ENCODE results near the gene LYZL2. TPM values are rescaled to one million over a fixed set of nuclear protein-coding genes. Genes with fewer than 3 reads are reported as not detected.
"Not testable (repeated sequence)": the region's sequence is repeated elsewhere in the genome, so short reads cannot be mapped to it uniquely, and the experiment has no call there.

The LYZL2 gene
- total and polyA plus RNA-seq, 3 donors from 2014 or later, result 48.7 to 100 (median 88.9) TPM

- no peaks in the 10 kb centered on the region for H3K36me3 ChIP-seq (ENCODE audit: low read depth, missing control alignments)
- no peaks in the 10 kb centered on the region for H3K27me3 ChIP-seq
- no peak overlapping the region for H3K4me3 ChIP-seq
- no peaks in the 10 kb centered on the region for H3K9me3 ChIP-seq
- TF ChIP-seq CTCF (IDR thresholded peaks at IDR 0.05) (peak; percentile 63 to 82 (median 77)), POLR2A (IDR thresholded peaks at IDR 0.05) (no peak)
- intact Hi-C loops (cut with DNase I; ENCODE audit: low total_unique reads), result no loop called here
- no peaks in the 10 kb centered on the region for H3K4me1 ChIP-seq
- peak; percentile 28 for DNase-seq
- no peak overlapping the region for H3K27ac ChIP-seq
- WGBS, 2 donors, result 35% methylated on average over 11 of the region's 11 CpGs
Measured at GRCh38 chr10:30671026-30671616, 41.6 kb upstream of the LYZL2 start.

- not testable (repeated sequence) for H3K27ac ChIP-seq
- 24 to 79% methylated on average over 3 to 11 of the region's 11 CpGs for WGBS, 2 donors
Measured at GRCh38 chr10:30667982-30668381, 38.4 kb upstream of the LYZL2 start.

GRCh38 chr10:30663403-30663802 is 33.9 kb upstream of the LYZL2 start:
- DNase-seq; H3K27me3 ChIP-seq; H3K4me3 ChIP-seq; H3K36me3 ChIP-seq (ENCODE audit: low read depth, missing control alignments); H3K27ac ChIP-seq; H3K9me3 ChIP-seq; intact Hi-C loops (cut with DNase I; ENCODE audit: low total_unique reads); H3K4me1 ChIP-seq: not testable (repeated sequence)
- WGBS, 2 donors, result 66 to 84% methylated on average over 7 of the region's 7 CpGs

More at GRCh38 chr10:30667982-30668381, 38.4 kb upstream of the LYZL2 start:
- H3K36me3 ChIP-seq (ENCODE audit: low read depth, missing control alignments); H3K9me3 ChIP-seq; H3K4me1 ChIP-seq; intact Hi-C loops (cut with DNase I; ENCODE audit: low total_unique reads); DNase-seq; H3K27me3 ChIP-seq; H3K4me3 ChIP-seq: not testable (repeated sequence)

- 79 to 92% methylated on average over 6 of the region's 6 CpGs for WGBS, 2 donors
- intact Hi-C loops (cut with DNase I; ENCODE audit: low total_unique reads), result no loop called here
- Histone ChIP-seq H3K36me3 (ENCODE audit: low read depth, missing control alignments) (no peaks in the 10 kb centered on the region), H3K4me1 (no peaks in the 10 kb centered on the region), H3K9me3 (no peaks in the 10 kb centered on the region), H3K27me3 (no peaks in the 10 kb centered on the region), H3K4me3 (no peak overlapping the region), H3K27ac (no peak overlapping the region)
- no peak for DNase-seq
- TF ChIP-seq POLR2A (IDR thresholded peaks at IDR 0.05) (no peak), CTCF (IDR thresholded peaks at IDR 0.05) (no peak)
Measured at GRCh38 chr10:30662814-30663213, 33.3 kb upstream of the LYZL2 start.

GRCh38 chr10:30660314-30660713 is 30.8 kb upstream of the LYZL2 start:
- H3K9me3 ChIP-seq; DNase-seq; H3K27ac ChIP-seq; H3K4me1 ChIP-seq; intact Hi-C loops (cut with DNase I; ENCODE audit: low total_unique reads); H3K36me3 ChIP-seq (ENCODE audit: low read depth, missing control alignments); H3K4me3 ChIP-seq; H3K27me3 ChIP-seq: not testable (repeated sequence)
- 91 to 93% methylated on average over 3 of the region's 3 CpGs for WGBS, 2 donors

GRCh38 chr10:30656233-30656632 is 26.7 kb upstream of the LYZL2 start:
- Histone ChIP-seq H3K27me3 (no peaks in the 10 kb centered on the region), H3K9me3 (no peaks in the 10 kb centered on the region), H3K36me3 (ENCODE audit: low read depth, missing control alignments) (no peaks in the 10 kb centered on the region), H3K27ac (no peak overlapping the region), H3K4me1 (no peaks in the 10 kb centered on the region), H3K4me3 (no peak overlapping the region)
- TF ChIP-seq CTCF (IDR thresholded peaks at IDR 0.05), result no peak
- TF ChIP-seq POLR2A (IDR thresholded peaks at IDR 0.05), result no peak
- intact Hi-C loops (cut with DNase I; ENCODE audit: low total_unique reads), result no loop called here
- DNase-seq, result no peak
- 51 to 69% methylated on average over 5 of the region's 5 CpGs for WGBS, 2 donors

GRCh38 chr10:30655001-30655400 is 25.4 kb upstream of the LYZL2 start:
- H3K27ac ChIP-seq; H3K4me3 ChIP-seq; H3K4me1 ChIP-seq; intact Hi-C loops (cut with DNase I; ENCODE audit: low total_unique reads); H3K27me3 ChIP-seq; H3K36me3 ChIP-seq (ENCODE audit: low read depth, missing control alignments); DNase-seq; H3K9me3 ChIP-seq: not testable (repeated sequence)
- 78 to 83% methylated on average over 8 of the region's 8 CpGs for WGBS, 2 donors

- H3K4me1 ChIP-seq; H3K36me3 ChIP-seq (ENCODE audit: low read depth, missing control alignments); H3K9me3 ChIP-seq; H3K4me3 ChIP-seq; DNase-seq; H3K27ac ChIP-seq; intact Hi-C loops (cut with DNase I; ENCODE audit: low total_unique reads); H3K27me3 ChIP-seq: not testable (repeated sequence)
- 75 to 76% methylated on average over 8 to 10 of the region's 10 CpGs for whole genome bisulfite sequencing, 2 donors
Measured at GRCh38 chr10:30651470-30652397, 22.2 kb upstream of the LYZL2 start.
